Measurements from ENCODE around the gene MRPL3.

DNA sequence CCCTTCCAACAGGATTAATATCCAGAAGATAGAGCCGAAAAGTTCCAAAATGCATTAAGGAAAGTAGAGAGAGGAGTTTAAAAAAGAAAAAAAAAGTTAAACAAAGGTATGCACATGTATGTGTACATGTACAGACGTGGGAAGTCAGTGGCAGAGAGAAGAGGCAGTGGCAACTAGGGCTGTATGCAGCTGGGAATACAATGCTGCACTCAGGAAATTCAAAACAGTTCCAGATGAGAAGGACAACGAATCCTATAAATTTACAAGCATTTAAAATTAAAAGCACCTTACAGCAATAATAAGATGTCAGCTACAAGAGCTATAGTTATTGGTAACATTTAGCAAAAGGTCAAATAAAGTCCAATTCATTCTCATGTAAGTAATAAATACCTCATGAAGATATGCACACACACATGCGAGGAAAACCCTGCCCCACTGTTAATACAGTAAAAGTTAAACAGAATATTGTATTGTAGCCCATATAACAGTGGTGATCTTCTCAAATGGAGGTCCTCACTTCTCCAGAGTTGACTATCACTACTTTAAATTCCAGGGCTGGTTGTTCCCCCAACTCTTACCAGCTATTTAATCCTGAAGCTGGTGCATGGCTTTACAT is 18.2 kb downstream of the MRPL3 start:
- TF ChIP-seq POLR2AphosphoS5 (IDR thresholded peaks at IDR 0.05; ENCODE audit: borderline replicate concordance, low read depth, low read length) (no peak), EZH2 (IDR thresholded peaks at IDR 0.05) (no peak), FOXP2 (optimal IDR thresholded peaks at IDR 0.05; ENCODE audit: control extremely low read depth, extremely low read length, insufficient read depth) (no peak)
